GM19193 (cell line): Measurements from ENCODE around the gene ZNRF2.

Experiments used
- POLR2A ChIP-seq: IDR thresholded peaks from 4 replicates; pipeline ENCODE4 v1.6.1; 2011; ENCODE audit not compliant: insufficient read depth, insufficient read length; ENCODE audit errors: extremely low read depth

ZNRF2 gene

DNA sequence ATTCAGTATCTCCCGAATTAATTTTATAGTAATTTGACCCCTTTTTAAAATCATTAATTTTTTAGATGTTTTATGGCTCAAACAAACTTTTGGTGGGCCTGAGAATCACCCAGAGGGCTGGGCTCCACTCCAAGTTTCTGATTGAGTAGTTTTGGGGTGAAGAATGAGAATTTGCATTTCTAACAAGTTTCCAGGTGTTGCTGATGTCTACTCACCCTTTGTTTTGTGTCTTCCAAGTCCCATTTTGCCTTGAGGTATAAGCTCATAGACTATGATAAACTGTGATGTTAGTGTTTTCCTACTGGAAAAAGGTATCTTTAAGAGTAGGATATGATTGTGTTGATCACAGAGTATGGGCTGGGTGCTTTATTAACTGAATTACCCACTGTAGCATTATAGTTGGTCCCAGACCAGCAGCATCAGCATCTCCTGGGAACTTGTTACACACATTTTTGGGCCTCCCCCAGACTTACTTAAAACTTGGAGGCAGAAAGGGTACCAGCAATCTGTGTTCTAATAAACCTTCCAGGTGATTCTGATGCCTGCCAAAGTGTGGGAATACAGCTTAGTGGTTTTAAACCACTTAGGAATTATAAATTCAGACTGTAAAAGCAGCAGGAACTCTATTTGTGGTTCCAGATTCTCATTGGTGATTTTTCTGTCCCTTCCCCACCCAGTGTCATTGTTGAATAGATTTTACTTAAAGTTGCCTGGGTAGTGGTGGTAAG is 19.1 kb downstream of the ZNRF2 start:
- no peak for TF ChIP-seq POLR2A

DNA sequence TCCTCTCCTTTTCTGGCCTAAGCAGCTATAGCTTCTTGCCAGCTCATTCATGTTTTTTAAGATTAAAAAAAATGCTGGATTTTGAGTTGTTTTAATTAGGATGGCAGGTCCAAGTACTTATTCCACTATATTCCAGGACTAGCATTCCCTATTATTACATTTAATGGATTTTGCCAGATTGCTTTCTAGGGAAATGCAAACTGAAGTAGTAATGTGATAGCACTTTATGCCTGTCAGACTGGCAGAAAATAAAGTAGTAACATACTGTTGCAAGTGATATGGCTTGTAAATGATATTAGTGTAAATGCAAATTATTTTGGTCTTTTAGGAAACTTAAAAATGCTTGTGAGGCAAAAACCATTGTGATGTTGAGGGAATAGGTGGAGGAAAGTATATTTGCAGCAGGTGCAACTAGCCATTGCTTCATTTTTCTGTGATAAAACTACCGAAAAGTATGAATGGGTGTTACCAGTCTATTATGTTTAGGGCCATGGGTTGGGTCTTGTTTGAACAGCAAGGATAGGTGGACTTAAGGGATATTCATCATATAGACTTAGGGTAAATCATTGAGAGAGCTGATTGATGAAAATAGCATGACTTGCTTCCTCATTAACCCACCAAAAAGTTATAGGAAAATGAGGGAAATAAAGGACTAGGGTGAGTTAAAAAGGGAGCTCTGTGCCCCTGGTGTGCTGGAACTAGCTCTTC is 19.9 kb downstream of the ZNRF2 start:
- no peak for TF ChIP-seq POLR2A

DNA sequence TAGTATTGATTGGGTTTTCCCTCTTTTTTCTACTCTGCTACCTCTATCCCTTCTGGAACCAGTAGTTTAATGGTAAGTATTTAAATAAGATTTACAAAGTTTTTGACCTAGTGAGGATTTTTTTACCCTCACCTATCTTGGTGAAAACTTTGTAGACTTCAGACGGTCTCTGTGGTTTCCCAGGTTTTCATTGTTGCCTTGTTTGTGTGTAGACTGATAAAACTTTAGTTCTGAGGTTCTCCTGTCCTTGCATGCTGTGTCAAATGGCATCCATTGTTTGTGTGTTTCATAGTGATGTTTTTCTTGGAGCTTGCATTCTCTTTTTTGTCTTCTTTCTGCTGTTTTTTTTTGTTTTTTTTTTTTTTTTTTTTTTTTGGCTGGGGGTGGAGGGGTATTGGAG is 22.6 kb downstream of the ZNRF2 start:
- no peak for TF ChIP-seq POLR2A

DNA sequence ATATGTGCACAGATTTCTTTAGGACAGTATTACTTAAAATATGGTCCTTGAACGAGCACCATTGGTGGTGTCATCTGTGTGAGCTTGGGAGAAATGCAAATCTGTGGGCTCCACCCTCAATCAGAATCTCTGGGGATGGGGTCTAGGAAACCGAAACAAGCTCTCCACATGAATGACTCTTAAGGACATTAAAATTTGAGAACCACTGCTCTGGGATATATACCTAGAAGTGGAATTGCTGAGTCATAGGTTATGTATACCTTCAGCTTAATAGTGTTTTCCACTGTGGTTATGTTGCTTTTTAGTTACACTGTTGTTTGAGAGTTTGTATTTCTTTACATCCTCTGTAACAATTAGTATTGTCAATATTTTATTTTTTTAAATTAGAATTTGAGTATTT is 24.0 kb downstream of the ZNRF2 start:
- TF ChIP-seq POLR2A = no peak

DNA sequence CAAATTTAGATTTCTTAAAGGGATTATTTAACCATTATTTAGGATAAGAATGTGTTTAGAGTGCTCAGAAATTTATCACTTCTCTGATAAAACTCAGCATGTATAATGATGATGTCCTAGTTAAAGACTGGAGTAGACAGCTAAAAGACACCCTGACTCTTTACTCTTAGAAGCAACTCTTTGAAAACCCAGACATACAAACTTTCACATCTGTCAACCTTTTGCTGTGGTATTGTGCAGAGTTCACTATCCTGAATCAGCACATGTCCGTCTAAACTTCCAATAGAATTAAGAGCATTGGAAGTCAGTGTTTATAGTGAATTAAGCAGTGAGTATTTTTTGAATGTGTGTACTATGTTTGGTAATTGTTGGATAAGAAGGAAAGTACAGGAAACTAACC is 24.9 kb downstream of the ZNRF2 start:
- TF ChIP-seq POLR2A = no peak

DNA sequence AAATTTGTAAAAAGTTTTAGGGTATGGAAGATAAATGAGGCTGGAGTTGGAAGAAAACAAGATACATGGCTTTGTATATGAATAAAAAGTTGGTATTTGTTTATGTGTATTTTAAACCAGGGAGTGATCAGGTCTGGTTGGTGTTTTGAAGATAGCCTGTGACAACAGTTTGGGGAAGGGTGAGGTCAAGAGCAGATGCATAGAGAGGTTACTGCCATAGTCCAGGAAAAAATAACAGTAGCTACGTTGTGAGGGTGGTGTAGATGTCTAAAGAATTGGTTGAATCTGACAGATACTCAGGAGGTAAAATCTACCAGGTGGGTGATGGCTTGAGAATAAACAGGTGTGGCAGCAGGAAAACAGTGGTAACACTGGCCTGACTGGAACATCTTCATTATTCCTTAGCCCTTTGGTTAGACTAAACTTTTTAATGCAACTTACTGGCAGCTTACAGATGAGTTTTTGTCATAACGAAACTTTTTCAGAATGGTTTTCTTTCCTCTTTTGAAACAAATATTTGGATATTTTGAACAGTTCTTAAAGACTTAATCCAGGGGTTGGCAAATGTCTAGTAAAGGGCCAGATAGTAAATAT is 25.5 kb downstream of the ZNRF2 start:
- no peak for TF ChIP-seq POLR2A

DNA sequence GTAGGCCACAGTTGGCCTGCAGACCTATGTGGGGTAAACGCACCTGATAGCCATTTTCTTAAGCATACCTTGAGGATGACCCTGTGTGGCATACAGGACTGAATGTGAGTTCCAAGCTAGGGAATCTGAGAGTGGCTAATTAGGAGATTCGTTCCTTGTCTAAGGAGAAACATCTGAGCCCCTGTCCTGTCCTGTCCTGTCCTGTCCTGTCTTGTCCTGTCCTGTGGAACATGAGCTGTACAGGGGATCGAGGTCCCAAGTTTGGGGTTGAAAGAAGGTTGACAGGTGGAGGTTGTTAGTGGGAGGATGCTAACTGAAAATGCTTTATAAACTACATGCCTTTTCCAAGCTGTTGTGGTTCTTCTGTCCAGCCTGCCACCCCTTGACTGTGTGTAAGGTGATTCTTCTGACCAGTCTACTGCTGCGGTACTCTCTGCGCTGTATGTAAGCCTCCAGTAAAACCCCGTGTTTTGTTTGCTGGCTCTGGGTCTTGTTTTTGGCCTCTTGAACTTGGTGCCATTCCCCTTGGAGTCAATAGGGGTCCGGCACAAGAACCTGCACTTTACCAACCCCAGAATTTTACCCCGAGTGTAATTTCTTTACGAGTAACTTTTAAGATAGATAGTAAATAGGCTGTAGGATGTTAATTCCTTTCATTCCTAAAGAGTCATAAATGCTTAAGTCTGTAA is 26.4 kb downstream of the ZNRF2 start:
- TF ChIP-seq POLR2A = no peak

DNA sequence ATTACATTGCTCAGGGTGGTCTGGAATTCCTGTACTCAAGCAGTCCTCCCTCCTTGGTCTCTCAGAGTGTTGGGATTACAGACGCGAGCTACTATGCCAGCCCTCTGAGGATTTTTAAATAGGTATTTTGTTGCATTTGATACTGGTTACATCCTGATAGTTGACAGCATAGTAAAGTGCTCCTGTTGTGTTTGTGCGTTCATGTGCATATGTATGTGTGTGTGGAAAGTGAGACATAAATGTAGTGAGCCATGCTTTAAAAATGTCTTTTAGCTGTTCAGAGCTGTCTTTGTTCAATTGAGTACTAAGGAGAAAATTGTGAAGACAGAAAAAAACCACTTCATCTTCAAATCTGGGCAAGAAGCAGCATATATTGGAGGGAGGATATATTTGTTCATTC is 27.8 kb downstream of the ZNRF2 start:
- no peak for TF ChIP-seq POLR2A

DNA sequence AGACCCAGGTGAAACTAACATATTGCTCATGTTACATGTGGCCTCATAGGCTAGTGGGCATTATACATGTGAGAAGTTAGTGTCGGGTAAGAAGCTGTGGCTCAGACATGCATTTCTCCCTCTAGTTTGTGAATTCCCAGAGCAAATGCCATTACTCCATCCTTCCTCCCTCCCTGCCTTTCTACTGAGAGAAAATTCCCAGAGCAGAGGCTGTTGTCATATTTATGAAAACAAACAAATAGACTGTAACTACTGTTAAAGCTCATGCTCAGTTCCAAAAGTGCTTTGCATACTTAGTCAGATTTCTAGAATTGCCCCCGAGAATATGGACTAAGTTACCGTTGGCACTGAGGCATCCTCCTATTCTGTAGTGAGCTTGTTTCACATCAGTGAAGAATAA is 29.0 kb downstream of the ZNRF2 start:
- no peak for TF ChIP-seq POLR2A

DNA sequence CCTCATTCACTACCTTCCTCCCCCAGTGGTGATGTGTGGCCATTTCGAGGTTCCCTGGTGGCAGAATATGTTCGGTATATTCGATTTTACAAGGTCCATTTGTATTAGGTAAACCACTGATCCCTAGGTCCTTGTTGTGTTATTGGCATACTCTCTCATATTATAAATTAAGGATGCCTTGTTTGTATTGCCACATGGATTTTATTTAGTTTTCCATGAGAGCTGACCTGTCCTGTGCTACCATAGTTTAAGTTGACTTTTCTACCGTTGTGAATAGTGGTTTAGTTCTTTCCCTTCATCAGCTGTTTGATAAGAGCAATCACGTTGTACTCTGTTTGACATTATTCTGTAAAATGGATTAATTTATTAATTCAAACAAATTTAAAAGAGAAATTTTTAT is 29.4 kb downstream of the ZNRF2 start:
- no peak for TF ChIP-seq POLR2A

DNA sequence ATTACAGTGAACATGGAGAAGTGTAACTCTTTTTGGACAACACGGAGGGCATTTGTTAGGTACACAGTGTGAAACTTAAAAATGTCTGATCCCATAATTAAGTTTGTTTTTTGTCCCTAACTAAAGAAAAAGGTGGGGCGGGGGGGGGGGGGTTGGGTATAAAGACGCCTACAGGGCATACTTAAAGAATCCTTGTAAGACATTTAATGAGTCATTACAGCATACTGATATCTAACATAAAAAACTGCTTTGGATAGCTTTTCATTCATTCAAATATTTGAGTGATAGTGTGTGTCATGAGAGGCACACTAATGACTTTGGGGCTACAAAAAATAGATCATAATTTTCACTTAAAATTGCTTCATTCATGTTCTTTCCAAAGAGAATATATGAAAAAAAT is 31.2 kb downstream of the ZNRF2 start:
- TF ChIP-seq POLR2A = no peak

DNA sequence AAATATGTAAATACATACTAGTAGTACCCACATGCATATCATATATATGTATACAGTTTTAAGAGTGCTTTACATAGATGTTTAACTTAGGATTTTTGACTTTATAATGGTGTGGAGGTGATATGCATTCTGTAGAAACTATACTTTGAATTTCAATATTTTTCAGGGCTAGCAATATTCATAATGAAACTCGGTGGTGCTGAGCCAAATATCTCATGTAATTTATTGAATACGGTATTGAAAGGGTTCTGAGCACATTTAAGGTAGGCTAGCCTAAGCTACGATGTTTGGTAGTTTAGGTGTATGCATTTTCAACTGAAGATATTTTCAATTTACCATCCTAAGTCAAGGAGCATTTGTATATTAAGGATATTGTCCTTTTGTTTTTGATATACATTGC is 36.0 kb downstream of the ZNRF2 start:
- no peak for TF ChIP-seq POLR2A

DNA sequence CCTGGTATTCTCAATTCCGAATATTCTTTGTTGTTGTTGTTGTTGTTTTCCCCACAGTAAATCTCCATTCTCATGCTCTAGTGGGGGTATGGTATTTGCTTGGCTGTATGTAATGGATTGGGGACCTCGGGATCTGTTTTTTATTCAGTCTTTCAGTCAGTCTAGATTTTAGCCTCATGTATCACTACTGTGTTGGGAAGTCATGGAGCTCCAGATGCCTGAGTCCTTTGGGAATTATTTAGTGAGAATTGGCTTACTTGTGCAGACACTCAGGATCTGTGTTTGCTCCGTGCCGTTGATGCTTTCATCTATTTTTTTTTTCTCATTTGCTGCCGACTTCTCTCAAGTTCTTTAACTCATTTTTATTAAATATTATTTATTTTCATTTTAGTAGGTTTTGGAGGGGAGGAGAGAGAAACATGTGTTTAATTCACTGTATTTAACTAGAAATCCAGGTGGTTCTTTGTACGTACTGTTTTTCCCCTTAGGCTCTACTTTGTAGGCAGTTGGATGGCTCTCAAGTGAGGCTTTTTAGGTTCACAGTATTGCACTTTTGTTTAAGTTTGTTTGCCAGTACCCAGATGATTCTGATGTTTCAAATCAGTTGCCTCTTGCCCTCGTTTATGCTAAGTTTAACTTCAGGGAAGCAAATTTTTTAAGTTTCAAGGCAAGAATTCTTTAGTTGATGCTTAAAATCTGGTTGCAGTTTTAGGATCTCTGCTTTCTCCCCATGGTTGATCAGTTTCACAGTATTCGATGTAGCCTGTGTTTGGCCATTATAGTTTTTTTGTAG is 36.9 kb downstream of the ZNRF2 start:
- TF ChIP-seq POLR2A = no peak

DNA sequence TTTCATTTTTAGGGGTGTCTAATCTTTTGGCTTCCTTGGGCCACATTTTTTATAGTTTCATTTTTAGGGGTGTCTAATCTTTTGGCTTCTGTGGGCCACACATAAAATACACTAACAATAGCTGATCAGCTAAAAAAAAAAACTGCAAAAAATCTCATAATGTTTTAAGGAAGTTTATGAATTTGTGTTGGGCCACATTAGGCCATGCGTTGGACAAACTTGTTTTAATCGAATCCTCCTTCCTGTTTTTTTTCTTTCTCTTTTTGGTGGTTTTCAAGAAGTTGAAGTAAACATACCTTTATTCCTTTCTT is 37.4 kb downstream of the ZNRF2 start:
- no peak for TF ChIP-seq POLR2A
